ENCODE measurements around the gene MEIOSIN. TPM values are rescaled to one million over a fixed set of nuclear protein-coding genes. Genes with fewer than 3 reads are reported as not detected.
A peak's percentile ranks its signal among the peaks of the same experiment; 100 is the strongest.

The MEIOSIN gene
- total and polyA plus RNA-seq, 8 donors, result not detected

DNA sequence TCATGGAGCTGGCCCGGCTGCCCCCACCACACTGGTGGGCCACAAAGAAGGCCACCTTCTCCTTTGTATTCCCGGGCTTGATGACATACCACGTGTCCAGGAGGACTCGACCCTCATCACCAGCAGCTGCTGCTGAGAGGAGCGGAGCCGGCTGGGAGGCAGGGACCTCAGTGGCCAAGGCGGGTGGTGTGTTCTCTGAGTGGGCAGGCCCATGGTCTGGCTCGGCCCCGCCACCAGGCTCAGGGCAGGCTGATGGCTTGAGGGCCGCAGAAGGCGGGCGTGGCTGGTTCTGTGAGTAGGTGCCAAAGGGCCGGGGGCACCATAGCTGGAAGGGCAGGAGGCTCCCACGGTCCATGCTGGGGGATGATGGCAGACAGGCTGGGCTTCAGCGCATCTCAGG is 20.1 kb upstream of the MEIOSIN start:
- DNase-seq (peak in 1 of 4 donors; percentile 71), ATAC-seq (no peak)
- no peak overlapping the region for H3K4me3 ChIP-seq
- intact Hi-C loops (cut with DNase I), result no loop called here
- no peak overlapping the region for H3K27ac ChIP-seq
- TF ChIP-seq, protein P1, sequence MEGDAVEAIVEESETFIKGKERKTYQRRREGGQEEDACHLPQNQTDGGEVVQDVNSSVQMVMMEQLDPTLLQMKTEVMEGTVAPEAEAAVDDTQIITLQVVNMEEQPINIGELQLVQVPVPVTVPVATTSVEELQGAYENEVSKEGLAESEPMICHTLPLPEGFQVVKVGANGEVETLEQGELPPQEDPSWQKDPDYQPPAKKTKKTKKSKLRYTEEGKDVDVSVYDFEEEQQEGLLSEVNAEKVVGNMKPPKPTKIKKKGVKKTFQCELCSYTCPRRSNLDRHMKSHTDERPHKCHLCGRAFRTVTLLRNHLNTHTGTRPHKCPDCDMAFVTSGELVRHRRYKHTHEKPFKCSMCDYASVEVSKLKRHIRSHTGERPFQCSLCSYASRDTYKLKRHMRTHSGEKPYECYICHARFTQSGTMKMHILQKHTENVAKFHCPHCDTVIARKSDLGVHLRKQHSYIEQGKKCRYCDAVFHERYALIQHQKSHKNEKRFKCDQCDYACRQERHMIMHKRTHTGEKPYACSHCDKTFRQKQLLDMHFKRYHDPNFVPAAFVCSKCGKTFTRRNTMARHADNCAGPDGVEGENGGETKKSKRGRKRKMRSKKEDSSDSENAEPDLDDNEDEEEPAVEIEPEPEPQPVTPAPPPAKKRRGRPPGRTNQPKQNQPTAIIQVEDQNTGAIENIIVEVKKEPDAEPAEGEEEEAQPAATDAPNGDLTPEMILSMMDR (IDR thresholded peaks at IDR 0.05), result no peak
- no peaks in the 10 kb centered on the region for H3K9me3 ChIP-seq
- H3K4me1 ChIP-seq, result peaks cover 4 to 24% of the 10 kb centered on the region in 2 donors
- H3K36me3 ChIP-seq, result peaks cover 0 to 33% of the 10 kb centered on the region in 2 donors
- H3K27me3 ChIP-seq, result no peaks in the 10 kb centered on the region

DNA sequence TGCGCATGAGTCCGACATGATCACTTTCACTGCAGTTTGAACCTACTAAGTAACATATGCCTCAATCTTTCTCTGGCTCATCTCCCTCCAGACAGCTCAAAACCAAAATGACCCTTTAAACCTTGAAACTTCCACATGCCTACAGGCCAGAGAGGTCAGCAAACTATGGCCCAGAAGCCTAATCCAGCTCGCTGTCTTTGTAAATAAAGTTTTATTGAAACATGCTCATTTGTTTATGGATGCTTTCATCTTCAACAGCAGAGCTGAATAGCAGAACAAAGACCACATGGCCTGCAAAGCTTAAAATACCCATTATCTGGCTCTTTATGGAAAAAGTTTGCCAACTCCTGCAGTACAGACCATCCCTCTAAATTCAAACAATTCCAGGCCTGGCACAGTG is 18.1 kb upstream of the MEIOSIN start:
- no peak for DNase-seq
- Histone ChIP-seq H3K36me3 (peaks cover 0 to 36% of the 10 kb centered on the region in 2 donors), H3K9me3 (no peaks in the 10 kb centered on the region), H3K27me3 (no peaks in the 10 kb centered on the region), H3K4me3 (no peak overlapping the region), H3K27ac (no peak overlapping the region), H3K4me1 (peaks cover 6 to 31% of the 10 kb centered on the region in 2 donors)
- intact Hi-C loops (cut with DNase I), result no loop called here
- no peak for ATAC-seq
- TF ChIP-seq, protein P1 (IDR thresholded peaks at IDR 0.05), result no peak

DNA sequence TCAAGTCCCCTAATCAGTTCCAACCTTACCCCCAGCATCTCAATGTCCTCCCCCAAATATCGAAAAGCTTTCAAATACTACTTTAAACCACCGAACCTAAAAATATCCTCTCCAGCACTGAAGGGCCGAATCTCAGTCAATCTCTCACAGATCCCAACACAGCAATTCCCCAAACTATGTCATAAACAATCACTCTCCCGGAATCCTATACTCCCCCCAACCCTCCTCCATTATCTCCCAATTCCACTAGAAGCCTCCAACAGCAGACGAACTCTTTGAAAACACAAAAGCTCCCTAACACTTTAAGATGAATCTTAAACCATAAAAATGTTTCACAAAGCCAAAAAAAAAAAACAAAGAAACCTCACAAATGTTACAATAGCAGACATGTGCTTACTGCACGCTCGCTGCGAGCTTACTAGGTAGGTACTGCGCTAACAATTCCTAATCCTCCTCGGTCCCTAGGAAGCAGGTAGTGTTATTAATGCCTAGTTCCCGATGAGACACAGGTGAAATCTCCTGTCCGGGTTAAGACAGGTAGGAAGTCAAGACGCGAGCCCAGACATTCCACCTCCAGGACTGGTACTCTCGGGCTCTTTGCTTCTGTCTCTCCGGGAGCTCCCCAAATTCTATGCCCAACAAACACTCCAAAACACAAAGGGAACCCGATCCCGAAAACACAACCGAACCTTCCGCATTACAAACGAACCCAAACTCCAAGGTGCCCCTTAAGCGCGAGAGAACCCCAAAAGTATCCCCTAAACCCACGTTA is 16.7 kb upstream of the MEIOSIN start:
- peaks cover 6 to 39% of the 10 kb centered on the region in 2 donors for H3K4me1 ChIP-seq
- ATAC-seq, result peak; percentile 32
- no peaks in the 10 kb centered on the region for H3K27me3 ChIP-seq
- peak overlapping the region; percentile 42 to 60 for H3K4me3 ChIP-seq
- DNase-seq, result peak in 2 of 4 donors; percentile 32 to 43
- intact Hi-C loops (cut with DNase I), result no loop called here
- TF ChIP-seq, protein P1 (IDR thresholded peaks at IDR 0.05), result no peak
- H3K27ac ChIP-seq, result peak overlapping the region; percentile 83 to 95
- no peaks in the 10 kb centered on the region for H3K9me3 ChIP-seq
- peaks cover 0 to 29% of the 10 kb centered on the region in 2 donors for H3K36me3 ChIP-seq

DNA sequence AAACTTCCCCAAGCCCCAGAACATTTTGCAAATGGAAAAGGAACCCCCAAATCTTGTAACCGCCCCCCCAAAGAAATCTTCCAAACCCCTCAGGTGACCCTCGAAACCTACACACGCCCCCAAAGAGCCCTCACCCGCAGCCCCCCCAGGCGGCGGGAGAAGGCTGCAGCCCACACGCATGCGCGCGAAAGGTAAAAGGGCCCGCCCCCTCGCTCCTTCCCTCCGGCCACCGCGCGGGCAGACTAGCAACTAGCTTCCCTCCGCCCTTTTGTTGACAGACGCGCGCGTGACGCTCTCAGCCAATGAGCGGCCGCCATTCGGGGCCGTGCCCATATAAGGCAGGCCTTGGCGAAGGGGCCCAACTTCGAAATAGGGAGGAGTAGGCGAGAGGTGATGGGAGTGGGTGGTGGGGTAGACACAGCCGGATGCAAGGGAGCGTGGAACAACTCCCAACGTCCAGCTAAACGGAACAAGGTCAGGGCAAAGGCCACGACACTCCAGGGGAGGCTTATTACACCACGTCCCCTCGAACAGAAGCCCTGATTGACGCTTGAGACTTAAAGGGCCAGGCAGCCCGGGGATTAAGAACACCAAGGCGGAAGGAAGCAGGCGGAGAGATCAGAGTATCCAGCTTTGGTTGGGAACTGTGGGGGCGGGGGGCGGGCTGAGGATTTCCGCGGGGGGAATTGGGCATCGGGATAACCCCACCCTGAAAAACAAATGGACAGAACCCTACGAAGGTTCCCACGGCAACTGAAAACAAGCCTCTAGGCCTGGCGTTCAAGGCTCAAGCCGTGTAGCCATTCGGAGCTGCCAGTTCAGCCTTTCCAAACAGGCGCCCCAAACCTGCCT is 15.9 kb upstream of the MEIOSIN start:
- H3K27ac ChIP-seq, result peak overlapping the region; percentile 93 to 95
- H3K27me3 ChIP-seq, result no peaks in the 10 kb centered on the region
- TF ChIP-seq, protein P1 (IDR thresholded peaks at IDR 0.05), result peak in 1 of 2 donors; percentile 14
- peak overlapping the region; percentile 42 to 60 for H3K4me3 ChIP-seq
- H3K9me3 ChIP-seq, result no peaks in the 10 kb centered on the region
- H3K4me1 ChIP-seq, result peaks cover 6 to 42% of the 10 kb centered on the region in 2 donors
- peaks cover 0 to 21% of the 10 kb centered on the region in 2 donors for H3K36me3 ChIP-seq
- ATAC-seq (peak; percentile 97), DNase-seq (peak; percentile 98 to 99 (median 99))
- intact Hi-C loops (cut with DNase I), result no loop called here

Data from left lung (tissue), 10 donors.